ENCODE results near the gene CFAP92.

DNA sequence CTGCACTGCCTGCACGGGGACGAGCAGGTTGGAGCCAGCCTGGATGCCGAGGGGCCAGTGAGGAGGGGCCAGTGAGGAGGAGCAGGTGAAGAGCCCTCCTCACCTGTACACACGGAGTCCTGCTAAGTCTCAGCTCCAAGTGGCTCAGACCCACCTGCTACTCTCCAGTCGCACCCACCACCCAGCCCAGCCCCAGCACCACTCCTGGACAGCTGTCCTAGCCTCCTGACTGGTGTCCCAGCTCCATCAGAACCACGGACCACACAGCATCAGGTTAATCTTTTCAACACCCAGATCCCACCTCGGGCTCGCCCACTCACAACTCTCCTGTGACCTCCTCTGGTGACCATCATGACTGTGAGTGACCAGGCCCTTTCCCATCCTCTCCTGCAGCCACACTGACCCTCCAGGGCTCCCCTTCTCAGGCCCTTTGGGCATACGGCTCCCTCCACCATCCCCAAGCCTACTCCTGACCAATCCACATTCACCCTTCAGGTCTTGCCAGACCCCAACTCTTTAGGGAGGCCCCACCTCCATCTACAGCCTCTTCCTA lies 21.0 kb upstream of the CFAP92 start:
- TF ChIP-seq POLR2AphosphoS5 (IDR thresholded peaks at IDR 0.05; ENCODE audit: low read depth, low read length) (no peak), FOXP2 (optimal IDR thresholded peaks at IDR 0.05; ENCODE audit: borderline replicate concordance, extremely low read depth, extremely low read length, insufficient read depth) (no peak), TAF1 (IDR thresholded peaks at IDR 0.05; ENCODE audit: borderline replicate concordance, insufficient read depth, low read length) (no peak), SIN3A (IDR thresholded peaks at IDR 0.05; ENCODE audit: borderline replicate concordance, insufficient read depth, low read length) (no peak)
- TF ChIP-seq, protein P1, sequence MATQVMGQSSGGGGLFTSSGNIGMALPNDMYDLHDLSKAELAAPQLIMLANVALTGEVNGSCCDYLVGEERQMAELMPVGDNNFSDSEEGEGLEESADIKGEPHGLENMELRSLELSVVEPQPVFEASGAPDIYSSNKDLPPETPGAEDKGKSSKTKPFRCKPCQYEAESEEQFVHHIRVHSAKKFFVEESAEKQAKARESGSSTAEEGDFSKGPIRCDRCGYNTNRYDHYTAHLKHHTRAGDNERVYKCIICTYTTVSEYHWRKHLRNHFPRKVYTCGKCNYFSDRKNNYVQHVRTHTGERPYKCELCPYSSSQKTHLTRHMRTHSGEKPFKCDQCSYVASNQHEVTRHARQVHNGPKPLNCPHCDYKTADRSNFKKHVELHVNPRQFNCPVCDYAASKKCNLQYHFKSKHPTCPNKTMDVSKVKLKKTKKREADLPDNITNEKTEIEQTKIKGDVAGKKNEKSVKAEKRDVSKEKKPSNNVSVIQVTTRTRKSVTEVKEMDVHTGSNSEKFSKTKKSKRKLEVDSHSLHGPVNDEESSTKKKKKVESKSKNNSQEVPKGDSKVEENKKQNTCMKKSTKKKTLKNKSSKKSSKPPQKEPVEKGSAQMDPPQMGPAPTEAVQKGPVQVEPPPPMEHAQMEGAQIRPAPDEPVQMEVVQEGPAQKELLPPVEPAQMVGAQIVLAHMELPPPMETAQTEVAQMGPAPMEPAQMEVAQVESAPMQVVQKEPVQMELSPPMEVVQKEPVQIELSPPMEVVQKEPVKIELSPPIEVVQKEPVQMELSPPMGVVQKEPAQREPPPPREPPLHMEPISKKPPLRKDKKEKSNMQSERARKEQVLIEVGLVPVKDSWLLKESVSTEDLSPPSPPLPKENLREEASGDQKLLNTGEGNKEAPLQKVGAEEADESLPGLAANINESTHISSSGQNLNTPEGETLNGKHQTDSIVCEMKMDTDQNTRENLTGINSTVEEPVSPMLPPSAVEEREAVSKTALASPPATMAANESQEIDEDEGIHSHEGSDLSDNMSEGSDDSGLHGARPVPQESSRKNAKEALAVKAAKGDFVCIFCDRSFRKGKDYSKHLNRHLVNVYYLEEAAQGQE (IDR thresholded peaks at IDR 0.05; ENCODE audit: insufficient read depth in 1 of 2, low read depth in 2 of 2, low read length in 2 of 2) = no peak

Data from PFSK-1 (cell line).